NB4 (cell line): Measurements from ENCODE around the gene NUS1.

Source experiments
- DNase-seq: peaks from one replicate; pipeline ENCODE4 v3.0.0; 2010; ENCODE audit warnings: low read depth
- H3K4me3 ChIP-seq: one replicate; pipeline ENCODE4 v1.5.1; 2011; ENCODE audit warnings: mild to moderate bottlenecking, low read depth, low read length, moderate library complexity
- CTCF ChIP-seq: IDR thresholded peaks from one replicate; pipeline ENCODE4 v1.5.1; 2012; ENCODE audit warnings: low read depth, low read length
- MAX ChIP-seq: IDR thresholded peaks from 2 replicates; pipeline ENCODE4 v1.6.1; 2011; ENCODE audit warnings: low read depth, low read length
- MYC ChIP-seq: IDR thresholded peaks from 2 replicates; pipeline ENCODE4 v1.6.1; 2011; ENCODE audit warnings: low read depth, low read length
- POLR2A ChIP-seq: IDR thresholded peaks from 2 replicates; pipeline ENCODE4 v1.6.1; 2011; ENCODE audit warnings: mild to moderate bottlenecking; ENCODE audit not compliant: insufficient read length; ENCODE audit errors: extremely low read depth

The NUS1 gene

GRCh38 chr6:117653949-117654348 lies 21.3 kb upstream of the NUS1 start:
- DNase-seq: no peak
- TF ChIP-seq MYC (no peak), CTCF (no peak), MAX (no peak), POLR2A (no peak)
- no peak overlapping the region for H3K4me3 ChIP-seq

GRCh38 chr6:117655380-117655779 lies 19.9 kb upstream of the NUS1 start:
- no peak for DNase-seq
- no peak overlapping the region for H3K4me3 ChIP-seq
- TF ChIP-seq POLR2A (no peak), CTCF (no peak), MAX (no peak), MYC (no peak)

- no peak for DNase-seq
- no peak overlapping the region for H3K4me3 ChIP-seq
- no peak for TF ChIP-seq MYC
- TF ChIP-seq POLR2A: no peak
- TF ChIP-seq CTCF: no peak
- TF ChIP-seq MAX: no peak
These were observed 8.4 kb upstream of the NUS1 start for GRCh38 chr6:117666881-117667280.

GRCh38 chr6:117668736-117669135 lies 6.5 kb upstream of the NUS1 start:
- no peak overlapping the region for H3K4me3 ChIP-seq
- no peak for DNase-seq
- TF ChIP-seq POLR2A (no peak), MYC (no peak), MAX (no peak), CTCF (no peak)

- peak overlapping the region; percentile 98 for H3K4me3 ChIP-seq
- DNase-seq: peak; percentile 28
- no peak for TF ChIP-seq CTCF
- no peak for TF ChIP-seq MAX
- TF ChIP-seq MYC: peak; percentile 34; the same call in 1 of the 2 replicates
- no peak for TF ChIP-seq POLR2A
These were observed 766 bp upstream of the NUS1 start for GRCh38 chr6:117674503-117674902.

GRCh38 chr6:117675658-117676301 lies 511 bp downstream of the NUS1 start:
- H3K4me3 ChIP-seq: peak overlapping the region; percentile 82
- DNase-seq: peak; percentile 36
